Renal cortex interstitium (tissue), 11 donors: ENCODE data around the gene P3H3. TPM values are rescaled to one million over a fixed set of nuclear protein-coding genes. Genes with fewer than 3 reads are reported as not detected.

ENCODE experiments used
- DNase-seq, 11 donors: peaks; one replicate each; pipeline ENCODE4 v3.0.0-alpha.2; 2013; ENCODE audit warnings: low read depth in 9 of 11, low spot score in 4 of 11; ENCODE audit errors: extremely low read depth in 1 of 11
- polyA plus RNA-seq, 3 donors: library from polyadenylated mRNA; unstranded; fragments of 120-200 nt; gene quantifications; one replicate each; pipeline ENCODE4 v1.2.1, GENCODE V29; 2013; ENCODE audit not compliant: insufficient read length in 3 of 3

Gene P3H3
- polyA plus RNA-seq, 3 donors: 24.4 to 41.2 (median 35.2) TPM

DNA sequence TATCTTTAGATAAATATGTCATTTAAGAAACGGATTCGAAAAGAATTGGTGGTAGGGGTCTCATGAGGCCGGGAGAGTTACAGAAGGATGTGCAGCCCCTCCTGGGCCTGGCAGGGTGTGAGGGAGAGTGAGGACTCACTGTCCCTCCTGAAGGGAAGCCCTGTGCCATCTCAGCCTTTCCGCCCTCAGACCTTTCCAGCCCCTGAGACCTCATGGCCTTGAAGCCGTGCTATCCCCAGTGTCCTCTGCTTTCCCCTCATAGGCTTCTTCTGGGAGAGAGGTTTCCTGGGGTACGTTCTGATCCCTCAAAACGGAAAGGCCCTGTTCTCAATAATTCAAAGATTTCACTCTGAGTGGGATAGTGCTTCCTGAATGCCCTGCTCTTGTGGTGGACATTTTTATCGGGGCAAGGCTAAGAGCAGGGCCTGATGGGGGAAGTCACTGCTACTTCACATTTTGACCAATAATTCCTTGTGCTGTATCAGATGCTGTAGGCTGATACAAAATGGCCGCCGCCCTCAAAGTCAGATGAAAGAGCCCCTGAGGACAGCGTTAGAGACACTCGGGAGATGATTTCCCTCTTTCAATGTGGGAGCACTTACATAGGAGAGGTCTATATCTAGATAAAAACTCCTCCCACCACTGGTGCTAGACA, 37.6 kb upstream of the P3H3 start:
- no peak for DNase-seq

DNA sequence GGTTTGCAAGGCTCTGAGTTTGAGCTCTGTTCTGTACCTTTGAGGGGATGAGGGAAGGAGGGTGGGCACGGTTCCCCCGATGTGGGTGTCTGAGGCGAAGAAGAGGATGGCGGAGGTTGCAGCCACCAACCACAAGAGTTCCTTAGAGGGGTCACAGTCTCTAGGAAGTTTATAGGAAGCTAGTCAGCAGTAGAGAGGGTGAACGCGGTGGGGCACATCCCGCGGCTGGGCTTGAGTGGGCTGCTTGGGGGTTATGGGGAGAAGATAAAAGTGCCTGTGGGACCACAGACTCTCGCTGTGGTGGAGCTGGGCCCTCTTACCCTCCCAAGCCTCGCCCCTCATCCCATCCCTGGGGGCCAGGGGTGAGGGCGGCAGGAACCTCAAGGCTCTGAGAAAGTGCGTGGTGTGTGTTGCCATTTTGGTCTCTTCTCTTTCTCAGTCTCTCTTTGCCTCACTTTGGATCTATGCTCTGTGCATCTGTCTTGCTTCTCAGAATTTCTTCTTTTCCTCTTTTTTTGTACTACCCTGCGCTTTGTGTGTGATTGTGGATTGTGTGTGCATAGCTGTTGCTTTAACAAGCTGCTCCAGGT, 36.2 kb upstream of the P3H3 start:
- DNase-seq: no peak

- DNase-seq: no peak
Measured at GRCh38 chr12:6792522-6793201, 35.5 kb upstream of the P3H3 start.

GRCh38 chr12:6795088-6795487, 33.1 kb upstream of the P3H3 start:
- no peak for DNase-seq

- no peak for DNase-seq
Measured at GRCh38 chr12:6796576-6796975, 31.6 kb upstream of the P3H3 start.

- no peak for DNase-seq
Measured at GRCh38 chr12:6799147-6799546, 29.1 kb upstream of the P3H3 start.

DNA sequence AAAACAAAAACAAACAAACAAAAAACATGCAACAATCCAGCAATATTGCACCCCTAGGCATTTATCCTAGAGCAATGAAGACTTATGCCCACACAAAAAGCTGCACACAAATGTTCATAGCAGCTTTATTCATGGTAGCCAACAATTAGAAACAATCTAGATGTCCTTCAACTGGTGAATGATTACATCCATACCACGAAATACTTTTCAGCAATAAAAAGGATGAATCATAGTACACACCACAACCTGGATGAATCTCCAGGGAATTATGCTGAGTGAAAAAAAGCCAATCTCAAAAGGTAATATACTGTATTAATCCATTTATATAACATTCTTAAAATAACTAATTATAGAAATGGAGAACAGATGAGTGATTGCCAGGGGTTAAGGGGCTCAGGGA, 21.0 kb upstream of the P3H3 start:
- DNase-seq: no peak

DNA sequence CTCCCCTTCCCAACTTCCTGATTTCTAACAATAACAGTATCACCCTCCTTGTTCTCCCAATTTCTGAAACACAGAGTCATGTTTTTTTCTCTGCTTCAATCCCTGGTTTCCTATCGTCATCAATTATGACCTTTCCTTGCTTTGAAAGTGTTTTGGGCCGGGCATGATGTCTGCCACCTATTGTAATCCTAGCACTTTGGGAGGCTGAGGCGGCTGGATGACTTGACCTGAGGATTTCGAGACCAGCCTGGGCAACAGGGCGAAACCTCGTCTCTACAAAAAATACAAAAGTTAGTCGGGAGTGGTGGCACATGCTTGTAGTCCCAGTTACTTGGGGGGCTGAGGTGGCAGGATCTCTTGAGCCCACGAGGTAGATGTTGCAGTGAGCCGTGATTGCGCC, 19.2 kb upstream of the P3H3 start:
- no peak for DNase-seq

DNA sequence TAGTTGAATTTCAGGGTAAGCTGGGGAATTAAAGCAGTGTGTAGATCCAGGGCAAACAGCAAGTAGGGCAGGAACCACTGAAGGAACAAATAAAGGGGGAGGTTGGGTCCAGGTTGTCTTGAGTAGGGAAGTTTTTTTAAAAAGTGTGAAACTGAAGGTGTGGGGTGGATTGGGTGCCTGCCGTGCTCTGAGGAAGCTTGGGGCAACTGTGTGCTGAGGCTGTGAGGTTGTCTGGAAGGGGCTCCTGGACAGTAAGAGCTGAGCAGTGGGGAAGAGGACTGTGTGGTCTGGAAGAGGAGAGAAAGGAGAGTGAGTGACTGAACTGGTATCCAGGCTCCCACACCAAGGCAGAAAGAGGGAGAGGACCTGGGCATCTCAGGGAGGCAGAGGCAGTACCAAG, 17.4 kb upstream of the P3H3 start:
- no peak for DNase-seq

DNA sequence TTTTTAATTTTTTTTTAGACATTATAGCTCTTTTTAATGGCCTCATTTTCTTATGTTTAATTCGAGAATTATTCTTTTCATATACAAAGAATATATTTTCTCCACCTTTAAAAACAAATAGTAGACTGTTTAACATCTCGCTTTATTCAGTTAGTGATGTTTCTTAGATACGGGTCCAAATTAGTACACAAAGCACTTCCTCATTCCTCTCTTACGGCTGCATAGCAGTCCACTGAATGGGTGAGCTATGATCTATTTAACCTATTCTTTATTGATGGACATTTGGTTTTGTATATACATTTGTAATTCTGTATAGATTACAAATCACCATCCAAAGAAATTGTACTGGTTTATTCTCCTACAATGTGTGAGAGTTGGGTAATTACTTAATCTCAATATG, 14.8 kb upstream of the P3H3 start:
- DNase-seq: no peak

DNA sequence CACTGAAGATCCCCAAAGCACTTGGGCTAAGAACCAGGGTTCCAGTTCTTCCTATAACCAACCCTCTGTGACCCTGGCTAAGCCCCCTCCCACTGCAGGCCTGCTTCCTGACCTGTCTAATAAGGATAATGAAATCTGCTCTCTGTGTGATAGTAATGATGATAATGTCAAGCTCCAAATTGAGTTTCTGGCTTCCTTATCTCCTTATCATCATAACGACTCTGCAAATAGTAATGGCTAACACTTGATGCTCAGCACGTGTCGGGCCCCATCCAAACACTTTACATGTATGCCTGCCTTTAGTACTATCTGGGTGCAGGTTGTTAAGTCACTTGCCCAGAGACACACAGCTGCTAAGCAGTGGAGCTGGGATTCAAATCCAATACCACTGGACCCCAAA, 11.6 kb upstream of the P3H3 start:
- no peak for DNase-seq

GRCh38 chr12:6817098-6817497, 11.1 kb upstream of the P3H3 start:
- no peak for DNase-seq

DNA sequence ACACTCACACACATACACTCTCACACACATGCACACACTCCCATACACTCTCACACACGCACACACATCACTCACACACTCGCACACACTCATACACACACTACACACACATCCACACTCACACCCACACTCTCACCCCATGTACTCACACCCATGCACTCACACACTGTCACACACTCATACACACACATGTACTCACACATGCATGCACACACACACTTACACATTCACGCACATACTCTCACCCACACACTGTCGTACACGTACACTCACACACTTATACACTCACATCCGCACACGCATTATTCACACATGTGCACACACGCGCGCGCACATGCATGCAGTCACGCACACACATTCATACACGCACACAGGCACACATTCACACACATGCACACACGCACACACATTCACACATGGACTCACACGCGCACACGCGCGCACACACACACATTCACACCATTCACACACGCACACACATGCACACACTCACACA, 10.5 kb upstream of the P3H3 start:
- no peak for DNase-seq

- DNase-seq: no peak
Measured at GRCh38 chr12:6818222-6818621, 10.0 kb upstream of the P3H3 start.

DNA sequence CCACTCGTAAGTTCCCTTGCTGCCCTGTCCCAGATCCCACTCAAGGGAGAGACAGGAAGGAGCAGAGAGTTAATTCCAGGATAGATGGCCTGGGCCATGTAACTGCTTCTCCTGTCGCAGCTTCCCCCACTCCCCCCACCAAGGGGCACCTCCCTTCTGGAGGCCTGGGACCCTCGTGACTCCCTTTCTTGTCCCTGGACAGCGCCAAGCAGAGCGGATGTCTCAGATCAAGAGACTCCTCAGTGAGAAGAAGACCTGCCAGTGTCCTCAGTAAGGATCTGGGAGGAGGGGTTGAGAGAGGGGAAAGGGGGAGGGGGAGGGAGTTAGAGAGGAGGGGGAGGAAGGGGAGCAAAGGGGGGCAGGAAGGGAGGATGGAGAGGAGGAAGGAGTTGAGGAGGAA, 9.6 kb upstream of the P3H3 start:
- no peak for DNase-seq

DNA sequence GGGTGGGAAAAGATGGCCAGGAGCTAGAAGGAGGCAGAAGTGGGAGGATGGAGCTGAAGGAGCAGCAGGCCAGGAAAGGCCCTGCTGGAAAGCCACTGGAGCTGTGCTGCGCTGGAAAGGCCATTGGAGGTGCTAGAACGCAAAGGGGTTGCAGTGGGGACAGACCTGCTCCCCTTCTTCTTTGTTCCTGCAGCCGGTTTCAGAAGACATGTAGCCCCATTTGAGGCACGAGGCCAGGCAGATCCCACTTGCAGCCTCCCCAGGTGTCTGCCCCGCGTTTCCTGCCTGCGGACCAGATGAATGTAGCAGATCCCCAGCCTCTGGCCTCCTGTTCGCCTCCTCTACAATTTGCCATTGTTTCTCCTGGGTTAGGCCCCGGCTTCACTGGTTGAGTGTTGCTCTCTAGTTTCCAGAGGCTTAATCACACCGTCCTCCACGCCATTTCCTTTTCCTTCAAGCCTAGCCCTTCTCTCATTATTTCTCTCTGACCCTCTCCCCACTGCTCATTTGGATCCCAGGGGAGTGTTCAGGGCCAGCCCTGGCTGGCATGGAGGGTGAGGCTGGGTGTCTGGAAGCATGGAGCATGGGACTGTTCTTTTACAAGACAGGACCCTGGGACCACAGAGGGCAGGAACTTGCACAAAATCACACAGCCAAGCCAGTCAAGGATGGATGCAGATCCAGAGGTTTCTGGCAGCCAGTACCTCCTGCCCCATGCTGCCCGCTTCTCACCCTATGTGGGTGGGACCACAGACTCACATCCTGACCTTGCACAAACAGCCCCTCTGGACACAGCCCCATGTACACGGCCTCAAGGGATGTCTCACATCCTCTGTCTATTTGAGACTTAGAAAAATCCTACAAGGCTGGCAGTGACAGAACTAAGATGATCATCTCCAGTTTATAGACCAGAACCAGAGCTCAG, 8.8 kb upstream of the P3H3 start:
- no peak for DNase-seq

DNA sequence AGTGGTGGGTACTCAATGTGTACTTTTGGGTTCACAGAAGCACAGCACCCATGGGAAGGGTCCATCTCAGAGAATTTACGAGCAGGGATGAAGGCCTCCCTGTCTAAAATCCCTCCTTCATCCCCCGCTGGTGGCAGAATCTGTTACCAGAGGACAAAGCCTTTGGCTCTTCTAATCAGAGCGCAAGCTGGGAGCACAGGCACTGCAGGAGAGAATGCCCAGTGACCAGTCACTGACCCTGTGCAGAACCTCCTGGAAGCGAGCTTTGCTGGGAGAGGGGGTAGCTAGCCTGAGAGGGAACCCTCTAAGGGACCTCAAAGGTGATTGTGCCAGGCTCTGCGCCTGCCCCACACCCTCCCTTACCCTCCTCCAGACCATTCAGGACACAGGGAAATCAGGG, 8.0 kb upstream of the P3H3 start:
- no peak for DNase-seq

GRCh38 chr12:6821591-6822425, 6.4 kb upstream of the P3H3 start, which contains the start of gene GPR162:
Gene GPR162, plus strand, starts transcription at chr12:6821821. Its CDS starts 2,078 bp downstream, at chr12:6823899.
- peak in 8 of 11 donors; percentile 73 to 85 (median 77) for DNase-seq
